GM19023 (cell line): ENCODE data around the gene CISD3.

Experiments
- ATAC-seq: cut with Tn5 transposase; IDR thresholded peaks from one replicate; pipeline ENCODE4 v1.9.1; 2021; ENCODE audit warnings: mild to moderate bottlenecking, moderate library complexity; ENCODE audit not compliant: unreplicated experiment

The CISD3 gene

DNA sequence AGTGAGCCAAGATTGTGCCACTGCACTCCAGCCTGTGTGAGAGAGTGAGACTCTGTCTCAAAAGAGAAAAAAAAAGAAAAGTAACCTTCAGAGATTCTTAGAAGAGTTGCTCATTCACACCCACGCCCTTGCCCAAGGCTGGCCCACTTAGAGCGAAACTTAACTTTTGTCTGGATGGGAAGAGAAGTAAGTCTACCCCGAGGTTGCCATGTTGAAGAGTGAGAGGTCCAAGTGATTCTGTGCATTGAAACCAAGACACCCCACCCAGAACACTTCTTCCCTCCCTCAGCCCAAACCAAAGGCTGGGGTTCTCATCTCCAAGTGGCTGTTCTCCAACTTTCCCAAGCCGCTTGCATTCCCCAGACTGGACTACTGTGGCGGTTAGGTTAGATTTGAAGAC is 2.4 kb upstream of the CISD3 start:
- no peak for ATAC-seq

DNA sequence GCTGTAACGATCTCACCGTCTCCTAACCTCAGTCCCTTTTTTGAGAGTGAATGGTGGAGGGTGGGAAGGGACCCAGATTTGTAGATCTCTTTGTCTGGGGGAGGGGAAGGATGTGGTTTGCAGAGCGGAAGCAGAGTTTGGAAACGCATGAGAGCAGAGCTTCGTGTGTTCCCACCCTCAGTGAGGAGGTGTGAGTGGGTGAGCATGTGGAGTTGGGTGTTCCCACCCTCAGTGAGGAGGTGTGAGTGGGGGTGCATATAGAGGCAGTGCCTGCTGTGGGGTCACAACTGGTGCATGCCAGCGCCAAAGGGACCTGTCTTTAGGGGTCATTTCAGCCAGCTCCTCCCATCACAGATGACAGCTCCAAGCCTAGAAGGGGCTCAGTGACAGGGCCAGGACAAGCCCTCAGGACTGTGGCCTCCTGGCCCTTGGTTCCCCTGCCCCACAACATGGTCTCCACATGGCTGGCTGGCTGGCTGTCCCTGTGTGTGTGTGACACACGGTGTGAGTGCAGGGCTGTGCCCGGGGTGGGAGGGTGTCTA is 1.8 kb upstream of the CISD3 start:
- no peak for ATAC-seq

DNA sequence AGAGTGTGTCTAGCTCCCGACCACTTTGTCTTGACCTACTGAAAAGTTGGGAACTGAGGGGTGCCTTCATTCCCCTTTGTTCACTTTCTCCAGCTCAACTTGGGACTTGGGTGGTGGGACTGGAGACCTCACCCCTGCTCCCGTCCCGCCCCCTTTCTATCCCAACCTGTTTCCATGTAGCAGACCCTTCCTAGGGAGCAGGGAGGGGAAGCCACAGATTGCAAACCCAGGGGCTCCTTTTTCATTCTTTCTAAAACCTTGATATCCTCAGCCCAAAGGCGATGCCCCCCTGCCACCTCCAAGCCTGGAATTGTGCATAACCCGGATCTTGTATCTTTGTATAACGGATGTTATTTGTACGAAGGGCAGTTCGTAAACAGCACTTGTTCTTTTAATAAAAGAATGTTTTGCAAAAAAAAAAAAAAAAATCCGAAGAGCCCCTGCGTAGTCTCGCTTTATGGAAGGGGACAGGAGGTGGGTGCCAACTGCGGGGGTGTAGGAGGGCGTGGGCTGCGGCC is 714 bp upstream of the CISD3 start:
- ATAC-seq, result no peak

DNA sequence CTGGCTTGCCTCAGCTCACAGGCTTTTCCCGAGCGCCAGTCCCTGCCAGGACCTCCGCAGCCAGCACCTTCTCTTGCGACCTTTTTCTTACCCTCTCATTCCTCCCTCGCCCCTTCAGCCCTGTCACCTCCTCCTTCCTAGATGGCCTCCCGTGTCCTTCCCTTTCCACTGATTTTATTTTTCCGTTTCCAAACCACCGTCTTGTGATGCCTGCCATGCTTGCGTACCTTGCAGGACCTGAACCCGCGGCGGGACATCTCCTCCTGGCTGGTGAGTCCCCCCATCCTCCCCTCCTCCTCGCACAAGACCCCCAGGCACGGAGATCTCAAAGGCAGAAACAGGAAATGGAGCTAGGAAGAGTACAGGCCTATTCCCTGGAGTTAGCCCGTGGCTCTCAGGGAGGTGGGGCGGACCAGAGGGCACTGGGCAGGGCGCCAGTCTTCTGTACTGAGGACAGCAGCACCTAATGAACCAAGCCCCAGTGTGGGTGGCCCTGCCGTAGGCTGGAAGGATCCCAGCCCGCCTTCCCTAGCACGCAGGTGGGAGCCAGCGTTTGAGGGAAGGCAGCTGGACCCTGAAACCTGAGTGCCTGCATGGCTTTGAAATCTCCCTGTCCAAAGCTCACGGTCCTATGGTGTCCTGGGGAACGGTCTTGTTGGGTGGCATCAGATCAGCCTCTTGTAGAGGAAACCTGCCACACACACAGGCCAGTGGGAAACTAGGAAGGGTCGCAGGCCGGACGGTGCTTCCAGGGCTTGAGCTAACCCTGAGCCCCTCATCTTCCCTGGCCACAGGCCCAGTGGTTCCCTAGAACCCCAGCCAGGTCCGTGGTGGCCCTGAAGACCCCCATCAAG is 612 bp downstream of the CISD3 start:
- no peak for ATAC-seq

DNA sequence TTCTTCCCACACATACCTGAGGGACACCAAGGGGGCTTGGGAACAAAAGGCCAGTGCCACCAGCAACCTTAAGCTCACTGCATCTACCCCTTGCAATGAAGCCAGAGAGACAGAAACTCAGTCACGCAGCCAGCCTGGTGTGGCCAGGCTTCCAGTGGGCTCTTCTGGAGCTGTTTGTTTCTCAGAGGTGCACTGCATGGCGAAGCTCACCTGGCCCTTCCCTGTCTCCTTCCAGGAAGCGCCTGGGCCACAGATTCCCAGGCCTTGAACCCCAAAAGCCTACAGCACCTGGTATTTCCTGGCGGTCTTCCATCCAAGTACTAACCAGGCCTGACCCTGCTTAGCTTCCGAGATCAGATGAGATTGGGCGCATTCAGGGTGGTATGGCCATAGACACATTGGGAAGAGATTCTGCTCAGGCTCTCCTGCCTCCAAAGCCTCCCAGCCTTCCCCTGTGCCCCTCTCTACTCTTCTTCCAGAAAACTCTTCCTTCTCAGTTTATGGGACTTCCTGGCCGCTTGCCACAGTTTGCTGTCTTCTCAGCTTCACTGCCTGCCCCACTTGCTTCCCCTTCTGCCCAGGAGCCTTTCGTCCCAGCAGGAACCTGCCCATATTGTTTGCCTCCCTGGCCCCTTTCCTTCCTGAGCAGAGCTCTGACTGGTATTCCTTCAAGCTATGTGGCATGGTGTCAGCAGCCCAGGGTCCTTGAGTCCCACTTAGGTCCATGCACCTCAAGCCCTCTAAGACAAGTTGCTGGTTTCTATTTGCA is 1.6 kb downstream of the CISD3 start:
- ATAC-seq, result no peak

DNA sequence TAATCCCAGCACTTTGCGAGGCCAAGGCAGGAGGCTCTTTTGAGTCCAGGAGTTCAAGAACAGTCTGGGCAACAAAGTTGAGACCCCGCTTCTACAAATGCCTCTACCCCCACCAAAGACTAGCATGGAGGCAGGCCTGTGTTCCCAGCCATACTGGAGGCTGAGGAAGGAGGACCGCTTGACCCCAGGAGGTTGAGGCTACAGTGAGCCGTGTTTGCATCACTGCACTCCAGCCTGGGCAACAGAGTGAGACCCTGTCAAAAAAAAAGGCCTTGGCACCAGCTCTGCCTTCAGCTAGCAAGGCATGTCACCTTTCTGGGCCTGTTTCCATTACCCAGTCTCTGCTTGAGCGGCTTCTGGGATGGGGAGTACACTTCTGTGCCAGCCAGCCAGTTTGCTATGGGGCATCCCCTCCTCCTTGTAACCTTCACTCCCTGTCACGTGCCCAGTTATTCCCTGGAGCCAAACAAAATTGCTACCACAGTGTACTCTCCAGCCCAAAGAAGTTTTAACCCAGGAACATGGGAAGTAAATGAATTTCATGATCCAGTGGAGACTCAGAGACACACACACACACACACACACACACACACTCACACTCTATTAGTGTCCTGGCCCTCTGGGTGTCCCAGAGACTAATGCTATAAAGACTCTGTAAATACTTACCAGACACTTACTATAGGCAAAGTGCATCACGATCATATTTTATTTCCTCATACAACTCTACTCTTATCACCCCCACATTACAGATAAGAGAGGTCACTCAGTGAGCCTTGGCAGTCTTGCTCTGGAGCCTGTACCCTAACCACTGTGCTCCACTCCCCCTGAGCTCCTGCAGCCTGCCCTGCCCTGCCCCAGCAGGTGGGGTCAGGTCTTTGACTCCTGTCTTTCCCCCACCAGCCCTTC is 2.5 kb downstream of the CISD3 start:
- no peak for ATAC-seq

DNA sequence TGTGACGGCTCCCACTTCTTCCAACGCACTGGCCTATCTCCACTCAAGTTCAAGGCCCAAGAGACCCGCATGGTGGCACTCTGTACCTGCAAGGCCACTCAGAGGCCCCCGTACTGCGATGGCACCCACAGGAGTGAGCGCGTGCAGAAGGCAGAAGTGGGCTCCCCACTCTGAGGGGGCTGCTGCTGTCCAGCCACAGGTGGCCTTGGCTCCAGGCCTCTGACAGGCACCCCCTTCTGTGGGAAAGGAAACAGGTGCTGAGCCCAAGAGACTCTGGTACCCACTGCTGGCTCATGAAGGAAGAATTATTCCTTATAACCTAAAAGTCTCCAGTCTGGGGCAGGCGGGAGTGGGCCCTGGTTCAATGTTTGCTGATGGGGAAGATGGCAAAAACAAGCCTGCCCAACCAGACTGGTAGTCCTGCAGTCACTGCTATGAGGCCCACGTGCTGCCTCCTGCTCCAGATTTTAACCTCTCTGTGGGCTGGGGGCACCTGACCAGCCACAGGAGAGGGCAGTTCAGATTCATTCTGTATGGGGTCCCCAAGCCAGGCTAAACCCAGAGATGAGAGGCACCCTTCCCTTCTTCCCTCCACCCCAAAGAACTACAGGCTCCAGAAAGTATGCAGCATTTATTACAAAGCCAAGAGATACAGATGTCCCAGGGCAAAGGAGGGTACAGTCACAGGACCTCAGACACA is 3.3 kb downstream of the CISD3 start:
- ATAC-seq, result no peak

DNA sequence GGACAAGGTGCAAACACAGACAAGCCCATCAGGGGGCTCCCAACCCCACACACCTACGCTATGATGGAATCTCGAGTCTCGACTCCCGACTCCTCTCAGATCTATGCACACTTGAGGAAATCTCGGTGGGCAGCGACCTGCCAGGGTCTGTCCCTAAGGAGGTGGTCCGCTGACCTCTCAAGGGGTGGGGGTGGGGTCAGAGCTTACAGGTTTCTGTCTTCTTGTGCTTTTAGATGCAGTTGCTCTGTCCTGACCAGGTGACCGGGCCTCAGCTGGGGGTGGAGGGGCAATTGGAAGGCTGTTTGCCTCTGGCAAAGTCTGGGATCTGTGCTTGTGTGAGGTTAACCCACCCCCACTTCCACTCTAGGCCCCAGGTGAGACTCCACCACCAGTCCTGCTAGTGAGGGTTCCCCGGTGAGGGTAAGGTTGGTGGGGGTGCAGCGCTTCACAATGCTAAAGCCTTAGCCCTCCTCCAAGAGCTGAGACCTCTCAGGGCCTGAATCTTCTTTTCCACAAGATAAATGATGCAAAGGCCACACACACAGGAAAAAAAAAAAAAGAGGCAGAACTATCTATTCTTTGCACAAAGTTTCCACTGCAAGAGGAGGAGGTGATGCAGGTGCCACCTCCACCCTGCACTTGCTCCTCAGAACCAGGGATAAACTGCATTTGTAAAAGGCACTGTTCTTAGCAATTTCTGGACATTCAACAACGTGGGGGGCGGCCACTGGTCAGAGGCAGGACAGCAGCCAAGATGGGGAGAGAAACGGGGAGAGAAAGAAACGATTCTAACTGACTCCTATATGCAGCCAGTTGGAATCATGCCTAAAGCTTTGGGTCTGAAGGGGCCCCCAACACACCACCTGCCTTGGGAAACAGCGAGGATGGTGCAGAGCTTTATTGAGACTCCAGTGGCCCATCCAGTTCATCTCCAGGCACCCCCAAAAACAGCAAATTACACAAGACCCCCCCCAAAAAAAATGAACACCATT is 4.1 kb downstream of the CISD3 start:
- ATAC-seq, result no peak

DNA sequence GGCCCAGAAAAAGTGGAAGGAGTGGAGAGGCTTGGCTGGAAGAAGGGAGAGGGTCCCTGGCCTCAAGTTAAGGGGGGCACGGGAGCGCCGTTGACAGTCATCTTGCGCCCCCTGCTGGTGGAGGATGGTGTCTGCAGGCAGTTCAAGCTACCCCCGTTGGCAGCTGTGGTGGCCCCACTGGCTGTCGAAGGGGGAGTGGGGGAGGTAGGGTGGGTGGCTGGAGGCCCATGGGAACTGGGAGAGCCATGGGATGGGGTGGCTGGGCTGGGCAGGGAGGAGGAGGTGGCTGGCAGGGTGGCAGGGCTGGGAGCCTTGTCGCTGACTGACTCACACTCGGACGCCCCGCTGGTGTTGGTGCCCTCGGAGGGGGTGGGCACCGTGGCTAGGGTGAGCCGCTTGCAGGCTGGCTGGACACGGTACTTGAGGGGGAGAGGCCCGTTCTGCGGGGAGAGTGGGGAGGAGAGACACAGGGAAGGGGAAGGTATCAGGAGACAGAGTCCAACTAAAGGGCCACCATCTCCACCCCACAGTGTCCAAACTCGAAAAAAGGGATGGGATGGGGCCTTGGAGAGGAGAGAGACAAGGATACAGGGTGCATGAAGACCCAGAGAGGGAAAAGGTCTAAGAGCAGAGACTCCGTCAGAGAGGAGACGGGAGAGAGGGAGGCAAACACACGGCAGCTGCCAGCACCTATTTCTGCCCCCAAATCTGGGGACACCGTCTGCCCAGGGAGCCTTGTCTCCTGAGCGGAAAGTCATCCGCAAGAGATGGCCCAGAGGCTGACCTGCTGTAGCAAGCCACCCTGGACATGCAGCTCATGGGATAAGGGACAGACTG is 5.2 kb downstream of the CISD3 start:
- ATAC-seq, result no peak

DNA sequence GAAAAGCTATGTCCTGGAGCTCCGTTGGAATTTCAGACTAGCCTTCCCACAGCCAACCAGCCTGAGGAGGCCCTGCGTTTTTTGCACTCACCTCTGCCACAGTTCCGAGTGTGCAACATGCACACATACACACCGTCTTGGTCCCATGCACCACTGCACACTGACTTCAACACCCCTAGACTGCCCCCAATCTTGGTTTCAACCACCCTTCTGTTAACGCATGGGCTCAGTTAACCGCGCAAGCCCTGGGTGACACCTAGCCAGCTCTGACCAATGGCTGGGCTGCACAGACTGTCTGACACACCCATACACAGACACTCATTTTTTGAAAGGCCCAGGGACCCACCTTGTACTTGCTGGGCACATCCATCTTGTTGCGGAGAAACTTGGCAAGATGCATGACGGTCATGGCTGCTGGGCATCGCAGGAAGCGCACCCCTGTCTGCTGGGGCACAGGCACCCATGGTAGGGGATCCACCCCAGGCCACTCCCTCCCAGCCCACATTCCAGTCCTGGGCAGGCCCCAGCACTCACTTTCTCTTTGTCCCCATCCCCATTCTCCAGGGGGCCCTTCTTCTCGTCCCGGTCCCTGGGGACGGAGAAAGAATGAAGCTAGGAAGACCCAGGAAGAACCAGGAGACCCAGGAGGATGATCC is 8.0 kb downstream of the CISD3 start:
- ATAC-seq, result no peak

DNA sequence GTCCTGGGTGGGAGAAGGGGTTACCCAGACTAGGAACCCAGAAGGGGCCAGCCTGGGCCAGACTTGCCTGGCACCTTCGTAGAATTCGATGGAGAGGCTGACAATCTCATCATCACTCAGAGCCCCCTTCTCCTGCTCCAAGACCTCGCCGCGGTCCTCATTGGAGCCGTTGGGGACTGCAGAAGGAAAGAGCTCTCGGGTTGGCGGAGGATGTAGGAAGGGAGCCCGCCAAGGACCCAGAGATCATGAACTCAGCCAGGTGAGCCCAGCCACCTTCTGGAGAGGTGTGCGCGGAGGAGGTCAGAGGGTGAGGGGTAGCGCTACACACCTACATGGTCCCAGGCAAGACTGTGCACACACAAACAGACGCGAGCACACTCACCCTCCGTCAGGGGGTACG is 8.5 kb downstream of the CISD3 start:
- no peak for ATAC-seq

DNA sequence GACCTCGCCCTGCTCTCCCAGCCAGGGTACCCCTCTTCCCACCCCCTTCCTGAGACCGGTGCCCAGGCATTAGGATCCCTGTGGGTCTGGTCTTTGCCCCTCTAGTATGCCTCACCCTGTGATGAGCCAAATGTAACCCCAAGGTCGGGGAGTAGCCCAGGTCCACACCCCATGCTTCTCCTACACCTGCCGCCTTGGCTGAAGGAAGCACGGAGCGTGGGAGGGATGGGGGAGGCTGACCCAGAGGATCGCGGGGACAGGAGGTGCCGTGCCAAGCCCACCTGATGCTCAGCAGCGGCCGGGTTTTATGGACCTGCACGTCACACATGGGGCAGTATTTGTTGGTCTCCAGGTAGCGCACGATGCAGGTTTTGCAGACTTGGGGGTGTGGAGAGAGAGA is 9.2 kb downstream of the CISD3 start:
- ATAC-seq, result no peak

DNA sequence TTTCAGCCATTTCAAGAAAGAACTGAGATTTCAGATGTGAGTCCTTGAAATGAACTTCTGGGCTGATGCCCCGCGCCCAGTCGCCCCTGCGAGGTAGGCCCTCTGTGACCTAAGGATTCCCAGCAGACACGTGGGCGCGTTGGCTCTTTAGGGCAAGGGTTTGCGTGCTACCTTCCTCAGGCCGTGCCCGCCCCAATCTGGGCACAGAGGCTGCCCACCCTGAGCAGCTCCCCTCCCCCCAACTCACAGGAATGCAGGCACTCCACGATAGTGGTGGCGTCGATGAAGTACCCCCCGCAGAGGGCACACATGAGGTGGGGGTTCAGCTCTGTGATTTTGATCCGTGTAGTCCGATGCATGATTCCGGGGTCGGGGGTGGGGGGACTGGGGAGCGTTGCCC is 9.9 kb downstream of the CISD3 start:
- ATAC-seq, result no peak

DNA sequence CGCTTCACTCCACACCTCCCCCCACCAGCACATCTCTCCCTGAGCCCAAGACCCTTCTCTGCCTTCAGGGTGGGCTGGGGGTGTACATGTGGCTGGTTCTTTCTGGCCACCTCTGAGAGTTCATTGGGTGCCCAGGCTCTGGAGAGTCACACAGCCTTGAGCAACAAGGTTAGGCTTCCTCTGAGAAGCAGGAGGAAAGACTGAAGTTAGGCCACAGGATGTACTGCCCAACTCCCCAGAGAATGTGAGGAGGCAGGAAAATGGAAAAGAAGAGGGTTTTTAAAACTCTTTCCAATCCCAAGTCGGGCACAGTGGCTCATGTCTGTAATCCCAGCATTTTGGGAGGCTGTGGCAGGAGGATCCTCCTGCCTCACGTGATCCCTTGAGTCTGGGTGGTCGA is 10.7 kb downstream of the CISD3 start:
- ATAC-seq, result no peak

DNA sequence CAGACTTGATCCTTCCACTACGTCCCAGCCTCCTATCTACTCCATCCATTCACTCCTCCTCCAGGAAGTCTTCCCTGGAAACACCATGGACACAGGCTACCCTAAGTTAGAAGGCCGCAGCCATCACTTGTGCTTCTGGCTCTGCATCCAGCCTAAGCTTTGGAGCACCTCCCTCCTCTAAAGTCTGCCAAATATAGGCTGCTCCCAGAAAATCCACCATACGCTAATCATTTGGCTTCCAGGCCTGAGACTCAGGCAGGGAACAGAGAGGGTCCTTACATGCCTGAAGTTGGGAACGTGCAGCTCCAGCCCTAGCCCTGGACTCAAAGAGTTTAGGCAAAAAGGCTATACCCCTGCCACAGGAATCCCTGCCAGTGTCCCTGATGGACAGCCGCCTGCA is 11.3 kb downstream of the CISD3 start:
- ATAC-seq, result no peak

DNA sequence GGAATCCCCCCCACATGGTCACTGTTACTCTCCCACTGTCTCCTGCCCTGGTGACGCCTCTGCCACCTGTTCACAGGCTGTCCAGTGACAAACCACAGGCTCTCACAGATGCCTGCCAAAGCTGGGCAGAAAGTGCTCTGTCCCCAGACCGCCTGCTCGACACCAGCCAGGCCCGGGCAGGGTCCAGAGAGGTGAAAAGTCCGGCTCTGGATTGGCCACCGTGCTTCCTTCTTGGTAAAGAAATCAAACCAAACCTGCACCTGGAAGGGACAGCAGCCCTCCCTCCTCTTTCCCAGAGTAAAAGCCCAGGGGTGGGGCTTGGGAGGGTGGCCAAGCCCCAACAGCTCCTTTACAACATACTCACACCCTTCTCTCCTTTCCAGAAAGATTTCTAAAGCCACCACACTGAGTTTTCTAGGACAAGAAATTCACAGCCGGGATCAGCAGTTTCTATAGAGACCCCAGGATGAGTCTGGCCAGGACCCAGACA is 11.8 kb downstream of the CISD3 start:
- ATAC-seq, result no peak
